HCT116 (cell line): ENCODE measurements around the gene BRINP3. TPM values are rescaled to one million over a fixed set of nuclear protein-coding genes. Genes with fewer than 3 reads are reported as not detected.

Experiments
- ATAC-seq: fragments of 200-7000 bp; cut with Tn5 transposase; 2 replicates; pipeline ENCODE4 v1.9.1; 2020; ENCODE audit warnings: mild to moderate bottlenecking, moderate library complexity
- BruUV-seq: library from RNA; stranded (reverse); fragments of 400-500 nt; replicated peaks from 2 replicates; lab custom pipeline; 2021; lab: Mats Ljungman, UMichigan
- CTCF ChIA-PET: fragments of 300-600 bp; sonication (Branson Sonifier 250); formaldehyde crosslinking; loops from one replicate; lab custom pipeline; 2021; ENCODE audit warnings: antibody characterized with exemption; lab: Charles Lee
- POLR2A ChIA-PET: fragments of 300-600, 350-600 bp; sonication (Branson Sonifier 250); formaldehyde crosslinking; loops from one replicate; lab custom pipeline; 2021; ENCODE audit warnings: antibody characterized with exemption; lab: Charles Lee
- RAD21 ChIA-PET, 2 experiments: fragments of 300-600 bp; sonication (Branson Sonifier 250); formaldehyde crosslinking; loops; one replicate each; lab custom pipeline; 2023; ENCODE audit warnings: low total read pairs in 2 of 2; ENCODE audit not compliant: uncharacterized antibody in 2 of 2, unreplicated experiment in 2 of 2, low non-redundant PET in 1 of 2; lab: Charles Lee
- DNase-seq: peaks from one replicate; pipeline ENCODE4 v3.0.0-alpha.2; 2010; ENCODE audit warnings: low read depth, low spot score
- H2AFZ ChIP-seq: fragments of 200-600 bp; shearing (Covaris generic), sonication (generic); 2 replicates; pipeline ENCODE4 v1.6.1; 2017; ENCODE audit warnings: low read depth, mixed run types, mixed read lengths, antibody characterized with exemption, low read length; ENCODE audit not compliant: poor library complexity, severe bottlenecking
- H3K27ac ChIP-seq: 2 replicates; pipeline ENCODE4 v1.5.1; 2012; ENCODE audit warnings: low read depth, low read length
- H3K27me3 ChIP-seq: fragments of 200-600 bp; sonication (generic); 2 replicates; pipeline ENCODE4 v1.6.1; 2016; ENCODE audit warnings: mixed run types, low read length, mixed read lengths; ENCODE audit not compliant: insufficient read depth
- H3K36me3 ChIP-seq, 2 experiments: fragments of 200-500 bp in 1 of 2; fragments of 200-600 bp in 1 of 2; sonication (Bioruptor generic) in 1 of 2; sonication (generic) in 1 of 2; 2 replicates each; pipeline versions ENCODE4 v1.5.1 to v1.6.1; 2014 to 2016; ENCODE audit warnings: low read length in 2 of 2, inconsistent platforms in 1 of 2, mixed read lengths in 1 of 2, mixed run types in 1 of 2; ENCODE audit not compliant: insufficient read depth in 2 of 2, control insufficient read depth in 1 of 2
- H3K4me1 ChIP-seq, 2 experiments: fragments of 200-600 bp in 1 of 2; sonication (generic) in 1 of 2; 2 replicates each; pipeline versions ENCODE4 v1.5.1 to v1.6.1; 2012 to 2017; ENCODE audit warnings: low read length in 2 of 2, inconsistent platforms in 1 of 2, mild to moderate bottlenecking in 1 of 2, mixed read lengths in 1 of 2, mixed run types in 1 of 2, moderate library complexity in 1 of 2; ENCODE audit not compliant: insufficient read depth in 2 of 2, control insufficient read depth in 1 of 2
- H3K4me2 ChIP-seq: fragments of 200-600 bp; sonication (generic); 2 replicates; pipeline ENCODE4 v1.6.1; 2017; ENCODE audit warnings: mixed run types, low read length, mixed read lengths
- H3K4me3 ChIP-seq, 2 experiments: fragments of 200-600 bp in 1 of 2; sonication (generic) in 1 of 2; replicated peaks in 1 of 2; 2 replicates each; pipeline ENCODE4 v1.5.1; 2011 to 2016; ENCODE audit warnings: low read length in 2 of 2, control low read depth in 1 of 2, low read depth in 1 of 2, mild to moderate bottlenecking in 1 of 2, mixed read lengths in 1 of 2, mixed run types in 1 of 2
- H3K79me2 ChIP-seq: fragments of 200-600 bp; sonication (generic); 2 replicates; pipeline ENCODE4 v1.6.1; 2017; ENCODE audit warnings: mild to moderate bottlenecking, mixed run types, low read length, moderate library complexity, mixed read lengths; ENCODE audit not compliant: insufficient read depth
- H3K9ac ChIP-seq: fragments of 200-600 bp; sonication (generic); 2 replicates; pipeline ENCODE4 v1.6.1; 2016; ENCODE audit warnings: low read length, mixed read lengths
- H3K9me2 ChIP-seq: fragments of 200-600 bp; sonication (generic), shearing (Covaris generic); 2 replicates; pipeline ENCODE4 v1.6.1; 2017; ENCODE audit warnings: mixed run types, mild to moderate bottlenecking, moderate library complexity; ENCODE audit not compliant: insufficient read depth
- H3K9me3 ChIP-seq, 2 experiments: fragments of 200-500 bp in 1 of 2; fragments of 200-600 bp in 1 of 2; sonication (Bioruptor generic) in 1 of 2; sonication (generic) in 1 of 2; 2 replicates each; pipeline ENCODE4 v1.6.1; 2014 to 2017; ENCODE audit warnings: low read length in 2 of 2, mixed read lengths in 2 of 2, inconsistent platforms in 1 of 2, low read depth in 1 of 2, mild to moderate bottlenecking in 1 of 2, mixed run types in 1 of 2, moderate library complexity in 1 of 2; ENCODE audit not compliant: control insufficient read depth in 1 of 2, insufficient read depth in 1 of 2
- H4K20me1 ChIP-seq: fragments of 200-600 bp; sonication (generic), shearing (Covaris generic); 2 replicates; pipeline ENCODE4 v1.6.1; 2017; ENCODE audit warnings: mixed run types, mild to moderate bottlenecking, moderate library complexity; ENCODE audit not compliant: insufficient read depth
- CEBPB ChIP-seq: IDR thresholded peaks from 2 replicates; pipeline ENCODE4 v1.6.1; 2012; ENCODE audit warnings: low read depth
- CTCF ChIP-seq, 3 experiments: fragments of 200-600 bp in 1 of 3; sonication (generic) in 1 of 3; IDR thresholded peaks in 2 of 3; conservative IDR thresholded peaks in 1 of 3; 2 replicates each; pipeline ENCODE4 v1.5.1; 2012 to 2017; ENCODE audit warnings: low read depth in 2 of 3, low read length in 2 of 3, antibody characterized with exemption in 1 of 3, borderline replicate concordance in 1 of 3, control low read depth in 1 of 3, mild to moderate bottlenecking in 1 of 3, mixed read lengths in 1 of 3, mixed run types in 1 of 3, moderate library complexity in 1 of 3; ENCODE audit not compliant: insufficient read depth in 1 of 3
- EGR1 ChIP-seq: IDR thresholded peaks from 2 replicates; pipeline ENCODE4 v1.6.1; 2012; ENCODE audit warnings: low read depth
- JUND ChIP-seq: IDR thresholded peaks from 2 replicates; pipeline ENCODE4 v1.6.1; 2012
- POLR2A ChIP-seq: IDR thresholded peaks from 2 replicates; pipeline ENCODE4 v1.7.0; 2011; ENCODE audit warnings: borderline replicate concordance; ENCODE audit not compliant: insufficient read depth, insufficient read length; ENCODE audit errors: extremely low read depth
- ZBTB33 ChIP-seq: IDR thresholded peaks from 2 replicates; pipeline ENCODE4 v1.6.1; 2011; ENCODE audit warnings: mild to moderate bottlenecking, low read length, moderate library complexity; ENCODE audit not compliant: insufficient replicate concordance; ENCODE audit errors: extremely low read depth
- intact Hi-C: fragments of 100-400 bp; cut with micrococcal nuclease; formaldehyde crosslinking; loops from 2 replicates; pipeline ENCODE4 v1.10.0; 2022
- total RNA-seq: library from RNA; stranded (reverse); gene quantifications from one replicate; pipeline ENCODE4 v1.2.1, GENCODE V29; 2021; ENCODE audit not compliant: unreplicated experiment

Gene BRINP3
- total RNA-seq, 1 experiment from 2014 or later: not detected

GRCh38 chr1:190250368-190250767, 227.3 kb downstream of the BRINP3 start:
- BruUV-seq: no TSS peak
- ChIA-PET POLR2A (no interaction called here), CTCF (no interaction called here), RAD21 (no interaction called here)
- no peaks in the 10 kb centered on the region for H3K9me2 ChIP-seq
- no peaks in the 10 kb centered on the region for H3K9me3 ChIP-seq
- ATAC-seq (no peak), DNase-seq (no peak)
- no peaks in the 10 kb centered on the region for H3K36me3 ChIP-seq
- no peak overlapping the region for H2AFZ ChIP-seq
- no peaks in the 10 kb centered on the region for H3K4me1 ChIP-seq
- intact Hi-C loops: no loop called here
- no peak overlapping the region for H3K9ac ChIP-seq
- no peak for TF ChIP-seq ZBTB33
- no peak for TF ChIP-seq CTCF (IDR thresholded peaks at IDR 0.05 in 2 of 3, conservative IDR thresholded peaks at IDR 0.05 in 1 of 3; ENCODE audit: borderline replicate concordance in 1 of 3, insufficient read depth in 1 of 3, low read depth in 2 of 3, low read length in 2 of 3)
- TF ChIP-seq JUND: no peak
- TF ChIP-seq POLR2A: no peak
- TF ChIP-seq EGR1: no peak
- TF ChIP-seq CEBPB: no peak
- no peaks in the 10 kb centered on the region for H3K27me3 ChIP-seq
- H3K4me2 ChIP-seq: no peak overlapping the region
- H3K4me3 ChIP-seq: no peak overlapping the region
- no peaks in the 10 kb centered on the region for H4K20me1 ChIP-seq
- no peaks in the 10 kb centered on the region for H3K79me2 ChIP-seq
- no peak overlapping the region for H3K27ac ChIP-seq
